Measurements from ENCODE around the gene PITX2. TPM values are rescaled to one million over a fixed set of nuclear protein-coding genes. Genes with fewer than 3 reads are reported as not detected.

PITX2 gene
- total RNA-seq, 1 experiment from 2014 or later, result 24.9 TPM

GRCh38 chr4:110671679-110672078 lies 48.8 kb upstream of the PITX2 start:
- no peaks in the 10 kb centered on the region for H3K4me1 Mint-ChIP-seq
- no peak overlapping the region for H3K27ac Mint-ChIP-seq
- POLR2A ChIA-PET, result no interaction called here
- H3K9me3 Mint-ChIP-seq, result no peaks in the 10 kb centered on the region
- no peak overlapping the region for H3K4me3 Mint-ChIP-seq
- no peak for TF ChIP-seq ZNF232 (CRISPR knock-in tag; IDR thresholded peaks at IDR 0.05)
- no peak for TF ChIP-seq ETV6 (CRISPR knock-in tag; IDR thresholded peaks at IDR 0.05)
- no peak for TF ChIP-seq TEAD1 (CRISPR knock-in tag; IDR thresholded peaks at IDR 0.05)
- TF ChIP-seq CREM (CRISPR knock-in tag; IDR thresholded peaks at IDR 0.05), result no peak
- TF ChIP-seq, protein P1, sequence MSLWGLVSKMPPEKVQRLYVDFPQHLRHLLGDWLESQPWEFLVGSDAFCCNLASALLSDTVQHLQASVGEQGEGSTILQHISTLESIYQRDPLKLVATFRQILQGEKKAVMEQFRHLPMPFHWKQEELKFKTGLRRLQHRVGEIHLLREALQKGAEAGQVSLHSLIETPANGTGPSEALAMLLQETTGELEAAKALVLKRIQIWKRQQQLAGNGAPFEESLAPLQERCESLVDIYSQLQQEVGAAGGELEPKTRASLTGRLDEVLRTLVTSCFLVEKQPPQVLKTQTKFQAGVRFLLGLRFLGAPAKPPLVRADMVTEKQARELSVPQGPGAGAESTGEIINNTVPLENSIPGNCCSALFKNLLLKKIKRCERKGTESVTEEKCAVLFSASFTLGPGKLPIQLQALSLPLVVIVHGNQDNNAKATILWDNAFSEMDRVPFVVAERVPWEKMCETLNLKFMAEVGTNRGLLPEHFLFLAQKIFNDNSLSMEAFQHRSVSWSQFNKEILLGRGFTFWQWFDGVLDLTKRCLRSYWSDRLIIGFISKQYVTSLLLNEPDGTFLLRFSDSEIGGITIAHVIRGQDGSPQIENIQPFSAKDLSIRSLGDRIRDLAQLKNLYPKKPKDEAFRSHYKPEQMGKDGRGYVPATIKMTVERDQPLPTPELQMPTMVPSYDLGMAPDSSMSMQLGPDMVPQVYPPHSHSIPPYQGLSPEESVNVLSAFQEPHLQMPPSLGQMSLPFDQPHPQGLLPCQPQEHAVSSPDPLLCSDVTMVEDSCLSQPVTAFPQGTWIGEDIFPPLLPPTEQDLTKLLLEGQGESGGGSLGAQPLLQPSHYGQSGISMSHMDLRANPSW (CRISPR knock-in tag; conservative IDR thresholded peaks at IDR 0.05; ENCODE audit: low read depth), result no peak
- no peak for TF ChIP-seq ZNF263 (CRISPR knock-in tag; IDR thresholded peaks at IDR 0.05; ENCODE audit: low read depth)
- TF ChIP-seq NFATC4 (CRISPR knock-in tag; IDR thresholded peaks at IDR 0.05), result no peak
- TF ChIP-seq TP53 (CRISPR knock-in tag; IDR thresholded peaks at IDR 0.05), result no peak
- TF ChIP-seq CREB1 (CRISPR knock-in tag; IDR thresholded peaks at IDR 0.05), result no peak
- TF ChIP-seq, protein P2, sequence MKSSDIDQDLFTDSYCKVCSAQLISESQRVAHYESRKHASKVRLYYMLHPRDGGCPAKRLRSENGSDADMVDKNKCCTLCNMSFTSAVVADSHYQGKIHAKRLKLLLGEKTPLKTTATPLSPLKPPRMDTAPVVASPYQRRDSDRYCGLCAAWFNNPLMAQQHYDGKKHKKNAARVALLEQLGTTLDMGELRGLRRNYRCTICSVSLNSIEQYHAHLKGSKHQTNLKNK (CRISPR knock-in tag; IDR thresholded peaks at IDR 0.05), result no peak
- TF ChIP-seq, protein P3, sequence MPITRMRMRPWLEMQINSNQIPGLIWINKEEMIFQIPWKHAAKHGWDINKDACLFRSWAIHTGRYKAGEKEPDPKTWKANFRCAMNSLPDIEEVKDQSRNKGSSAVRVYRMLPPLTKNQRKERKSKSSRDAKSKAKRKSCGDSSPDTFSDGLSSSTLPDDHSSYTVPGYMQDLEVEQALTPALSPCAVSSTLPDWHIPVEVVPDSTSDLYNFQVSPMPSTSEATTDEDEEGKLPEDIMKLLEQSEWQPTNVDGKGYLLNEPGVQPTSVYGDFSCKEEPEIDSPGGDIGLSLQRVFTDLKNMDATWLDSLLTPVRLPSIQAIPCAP (CRISPR knock-in tag; IDR thresholded peaks at IDR 0.05), result no peak
- no peak for TF ChIP-seq GTF2I (CRISPR knock-in tag; conservative IDR thresholded peaks at IDR 0.05)
- no peak for TF ChIP-seq PRRX2 (CRISPR knock-in tag; IDR thresholded peaks at IDR 0.05)
- TF ChIP-seq, protein P4, sequence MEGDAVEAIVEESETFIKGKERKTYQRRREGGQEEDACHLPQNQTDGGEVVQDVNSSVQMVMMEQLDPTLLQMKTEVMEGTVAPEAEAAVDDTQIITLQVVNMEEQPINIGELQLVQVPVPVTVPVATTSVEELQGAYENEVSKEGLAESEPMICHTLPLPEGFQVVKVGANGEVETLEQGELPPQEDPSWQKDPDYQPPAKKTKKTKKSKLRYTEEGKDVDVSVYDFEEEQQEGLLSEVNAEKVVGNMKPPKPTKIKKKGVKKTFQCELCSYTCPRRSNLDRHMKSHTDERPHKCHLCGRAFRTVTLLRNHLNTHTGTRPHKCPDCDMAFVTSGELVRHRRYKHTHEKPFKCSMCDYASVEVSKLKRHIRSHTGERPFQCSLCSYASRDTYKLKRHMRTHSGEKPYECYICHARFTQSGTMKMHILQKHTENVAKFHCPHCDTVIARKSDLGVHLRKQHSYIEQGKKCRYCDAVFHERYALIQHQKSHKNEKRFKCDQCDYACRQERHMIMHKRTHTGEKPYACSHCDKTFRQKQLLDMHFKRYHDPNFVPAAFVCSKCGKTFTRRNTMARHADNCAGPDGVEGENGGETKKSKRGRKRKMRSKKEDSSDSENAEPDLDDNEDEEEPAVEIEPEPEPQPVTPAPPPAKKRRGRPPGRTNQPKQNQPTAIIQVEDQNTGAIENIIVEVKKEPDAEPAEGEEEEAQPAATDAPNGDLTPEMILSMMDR (IDR thresholded peaks at IDR 0.05), result no peak
- TF ChIP-seq ZNF423 (CRISPR knock-in tag; IDR thresholded peaks at IDR 0.05), result no peak
- TF ChIP-seq, protein P5, sequence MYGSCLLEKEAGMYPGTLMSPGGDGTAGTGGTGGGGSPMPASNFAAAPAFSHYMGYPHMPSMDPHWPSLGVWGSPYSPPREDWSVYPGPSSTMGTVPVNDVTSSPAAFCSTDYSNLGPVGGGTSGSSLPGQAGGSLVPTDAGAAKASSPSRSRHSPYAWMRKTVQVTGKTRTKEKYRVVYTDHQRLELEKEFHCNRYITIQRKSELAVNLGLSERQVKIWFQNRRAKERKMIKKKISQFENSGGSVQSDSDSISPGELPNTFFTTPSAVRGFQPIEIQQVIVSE (CRISPR knock-in tag; IDR thresholded peaks at IDR 0.05; ENCODE audit: borderline replicate concordance), result no peak
- TF ChIP-seq CBFB (CRISPR knock-in tag; IDR thresholded peaks at IDR 0.05; ENCODE audit: low read depth), result no peak
- no peak for TF ChIP-seq ATF3 (CRISPR knock-in tag; conservative IDR thresholded peaks at IDR 0.05)
- no peak for ATAC-seq
- no peaks in the 10 kb centered on the region for H3K36me3 Mint-ChIP-seq
- H3K27me3 Mint-ChIP-seq (ENCODE audit: low read depth), result no peaks in the 10 kb centered on the region
- CTCF ChIA-PET, result no interaction called here
- DNase-seq (ENCODE audit: low spot score), result no peak

DNA sequence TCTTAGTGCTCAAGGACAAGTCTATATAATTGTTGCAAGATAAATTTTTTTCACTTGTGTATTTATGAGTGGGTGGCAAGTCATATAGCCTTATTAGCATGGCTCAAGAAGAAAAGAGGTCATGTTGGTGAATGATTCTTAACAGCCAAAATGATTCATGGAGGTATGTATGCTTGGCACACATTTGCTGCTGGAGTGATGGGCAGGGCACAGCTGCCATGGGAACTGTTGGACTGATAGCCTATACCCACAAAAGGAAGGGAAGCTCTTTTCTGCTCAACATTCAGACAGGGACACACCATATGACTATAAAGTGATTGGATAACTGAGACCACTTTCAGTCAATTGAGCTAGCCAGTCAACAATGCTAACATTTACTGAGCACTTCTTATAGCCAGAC lies 46.8 kb upstream of the PITX2 start:
- DNase-seq (ENCODE audit: low spot score), result no peak
- H3K36me3 Mint-ChIP-seq, result no peaks in the 10 kb centered on the region
- TF ChIP-seq USF1 (CRISPR knock-in tag; IDR thresholded peaks at IDR 0.05), result no peak
- TF ChIP-seq ESRRA (CRISPR knock-in tag; IDR thresholded peaks at IDR 0.05; ENCODE audit: borderline replicate concordance), result no peak
- TF ChIP-seq, protein P6, sequence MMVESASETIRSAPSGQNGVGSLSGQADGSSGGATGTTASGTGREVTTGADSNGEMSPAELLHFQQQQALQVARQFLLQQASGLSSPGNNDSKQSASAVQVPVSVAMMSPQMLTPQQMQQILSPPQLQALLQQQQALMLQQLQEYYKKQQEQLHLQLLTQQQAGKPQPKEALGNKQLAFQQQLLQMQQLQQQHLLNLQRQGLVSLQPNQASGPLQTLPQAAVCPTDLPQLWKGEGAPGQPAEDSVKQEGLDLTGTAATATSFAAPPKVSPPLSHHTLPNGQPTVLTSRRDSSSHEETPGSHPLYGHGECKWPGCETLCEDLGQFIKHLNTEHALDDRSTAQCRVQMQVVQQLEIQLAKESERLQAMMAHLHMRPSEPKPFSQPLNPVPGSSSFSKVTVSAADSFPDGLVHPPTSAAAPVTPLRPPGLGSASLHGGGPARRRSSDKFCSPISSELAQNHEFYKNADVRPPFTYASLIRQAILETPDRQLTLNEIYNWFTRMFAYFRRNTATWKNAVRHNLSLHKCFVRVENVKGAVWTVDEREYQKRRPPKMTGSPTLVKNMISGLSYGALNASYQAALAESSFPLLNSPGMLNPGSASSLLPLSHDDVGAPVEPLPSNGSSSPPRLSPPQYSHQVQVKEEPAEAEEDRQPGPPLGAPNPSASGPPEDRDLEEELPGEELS (CRISPR knock-in tag; IDR thresholded peaks at IDR 0.05), result no peak
- no peak for TF ChIP-seq ZNF232 (CRISPR knock-in tag; IDR thresholded peaks at IDR 0.05)
- TF ChIP-seq PRRX2 (CRISPR knock-in tag; IDR thresholded peaks at IDR 0.05), result no peak
- TF ChIP-seq ZSCAN18 (CRISPR knock-in tag; IDR thresholded peaks at IDR 0.05), result no peak
- TF ChIP-seq ZBTB21 (CRISPR knock-in tag; IDR thresholded peaks at IDR 0.05; ENCODE audit: borderline replicate concordance), result no peak
- TF ChIP-seq NFE2L1 (CRISPR knock-in tag; IDR thresholded peaks at IDR 0.05), result no peak
- TF ChIP-seq ZNF317 (CRISPR knock-in tag; IDR thresholded peaks at IDR 0.05; ENCODE audit: borderline replicate concordance, low read depth), result no peak
- TF ChIP-seq EMX1 (CRISPR knock-in tag; IDR thresholded peaks at IDR 0.05), result no peak
- TF ChIP-seq, protein P2 (CRISPR knock-in tag; IDR thresholded peaks at IDR 0.05), result no peak

More for the DNA sequence above, 46.8 kb upstream of the PITX2 start:
- CTCF ChIA-PET, result no interaction called here
- Mint-ChIP-seq H3K27ac (no peak overlapping the region), H3K4me3 (no peak overlapping the region), H3K4me1 (no peaks in the 10 kb centered on the region), H3K9me3 (no peaks in the 10 kb centered on the region), H3K27me3 (ENCODE audit: low read depth) (no peaks in the 10 kb centered on the region)
- POLR2A ChIA-PET, result no interaction called here
- no peak for ATAC-seq
